HG03432 (cell line): Measurements from ENCODE around the gene ACRBP.
A peak's percentile ranks its signal among the peaks of the same experiment; 100 is the strongest.

Experiments used
- ATAC-seq: cut with Tn5 transposase; IDR thresholded peaks from one replicate; pipeline ENCODE4 v1.9.1; 2021; ENCODE audit warnings: mild to moderate bottlenecking, moderate library complexity; ENCODE audit not compliant: unreplicated experiment

Gene ACRBP

GRCh38 chr12:6647083-6647604 lies at the start of gene ACRBP:
Gene ACRBP, minus strand, starts transcription at chr12:6647432. Its CDS starts 66 bp downstream, at chr12:6647366.
- ATAC-seq: no peak

- no peak for ATAC-seq
Observed at GRCh38 chr12:6695313-6696045, 48.2 kb upstream of the ACRBP start.

GRCh38 chr12:6694701-6695100 lies 47.5 kb upstream of the ACRBP start:
- no peak for ATAC-seq

GRCh38 chr12:6693832-6694355 lies 46.7 kb upstream of the ACRBP start:
- no peak for ATAC-seq

GRCh38 chr12:6692888-6693287 lies 45.7 kb upstream of the ACRBP start:
- no peak for ATAC-seq

GRCh38 chr12:6691473-6691872 lies 44.2 kb upstream of the ACRBP start:
- no peak for ATAC-seq

- peak; percentile 82 for ATAC-seq
Observed at GRCh38 chr12:6688999-6689882, 42.0 kb upstream of the ACRBP start, which contains the start of gene ZNF384. Gene ZNF384, minus strand, starts transcription at chr12:6689375. Its CDS starts 9,855 bp downstream, at chr12:6679520.

- ATAC-seq: peak; percentile 12
Observed at GRCh38 chr12:6688543-6688998, 41.3 kb upstream of the ACRBP start.

- ATAC-seq: no peak
Observed at GRCh38 chr12:6685814-6686213, 38.6 kb upstream of the ACRBP start.

- no peak for ATAC-seq
Observed at GRCh38 chr12:6684609-6685008, 37.4 kb upstream of the ACRBP start.

GRCh38 chr12:6676962-6677361 lies 29.7 kb upstream of the ACRBP start:
- ATAC-seq: no peak

GRCh38 chr12:6672143-6672542 lies 24.9 kb upstream of the ACRBP start:
- ATAC-seq: no peak

- no peak for ATAC-seq
Observed at GRCh38 chr12:6667559-6668210, 20.5 kb upstream of the ACRBP start.

- no peak for ATAC-seq
Observed at GRCh38 chr12:6666211-6666610, 19.0 kb upstream of the ACRBP start.

GRCh38 chr12:6664902-6665301 lies 17.7 kb upstream of the ACRBP start:
- no peak for ATAC-seq

GRCh38 chr12:6662906-6663742 lies 15.9 kb upstream of the ACRBP start, which contains the start of gene ING4:
Gene ING4, minus strand, starts transcription at chr12:6663119. Its CDS starts 18 bp downstream, at chr12:6663101.
- peak; percentile 94 for ATAC-seq

GRCh38 chr12:6662602-6662905 lies 15.3 kb upstream of the ACRBP start:
- ATAC-seq: no peak

- no peak for ATAC-seq
Observed at GRCh38 chr12:6653987-6654386, 6.8 kb upstream of the ACRBP start.

GRCh38 chr12:6653342-6653741 lies 6.1 kb upstream of the ACRBP start:
- no peak for ATAC-seq

GRCh38 chr12:6652391-6652790 lies 5.2 kb upstream of the ACRBP start:
- no peak for ATAC-seq
